HG02763 (cell line): ENCODE measurements around the gene CENPM.
A peak's percentile ranks its signal among the peaks of the same experiment; 100 is the strongest.
"Not testable (repeated sequence)": the region's sequence is repeated elsewhere in the genome, so short reads cannot be mapped to it uniquely, and the experiment has no call there.

Experiments used
- ATAC-seq: cut with Tn5 transposase; IDR thresholded peaks from one replicate; pipeline ENCODE4 v1.9.1; 2021; ENCODE audit warnings: mild to moderate bottlenecking, moderate library complexity; ENCODE audit not compliant: unreplicated experiment

Gene CENPM

DNA sequence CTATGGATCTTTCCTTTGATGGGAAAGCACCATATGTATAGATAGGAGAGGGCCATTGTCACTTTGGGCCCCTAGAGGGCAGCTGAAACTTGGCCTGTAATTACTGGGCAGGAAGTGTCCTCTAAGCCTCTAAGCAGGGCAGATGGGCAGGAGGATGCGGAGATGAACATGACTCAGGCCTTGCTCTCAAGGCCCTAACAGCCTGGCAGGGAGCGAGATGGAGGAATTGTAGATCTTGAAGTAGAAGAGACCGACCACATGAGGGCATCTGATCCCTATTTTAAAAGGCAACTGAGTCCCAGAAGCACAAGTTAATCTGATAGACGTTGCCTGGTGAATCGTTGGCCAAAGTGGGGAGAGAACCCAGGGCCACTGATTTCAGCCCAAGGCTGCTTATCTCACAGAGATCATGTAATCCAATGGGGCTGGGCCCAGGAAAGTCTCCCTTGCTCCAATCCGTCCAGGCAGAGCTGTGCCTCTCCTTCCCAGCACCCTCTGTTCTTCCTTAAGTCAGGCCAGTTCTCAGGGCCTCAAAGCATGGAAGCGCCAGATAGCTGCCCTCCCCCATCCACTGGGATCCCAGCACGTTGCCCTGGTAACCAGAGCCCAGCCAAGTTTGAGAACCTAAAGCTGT lies 19.8 kb upstream of the CENPM start:
- ATAC-seq, result no peak

DNA sequence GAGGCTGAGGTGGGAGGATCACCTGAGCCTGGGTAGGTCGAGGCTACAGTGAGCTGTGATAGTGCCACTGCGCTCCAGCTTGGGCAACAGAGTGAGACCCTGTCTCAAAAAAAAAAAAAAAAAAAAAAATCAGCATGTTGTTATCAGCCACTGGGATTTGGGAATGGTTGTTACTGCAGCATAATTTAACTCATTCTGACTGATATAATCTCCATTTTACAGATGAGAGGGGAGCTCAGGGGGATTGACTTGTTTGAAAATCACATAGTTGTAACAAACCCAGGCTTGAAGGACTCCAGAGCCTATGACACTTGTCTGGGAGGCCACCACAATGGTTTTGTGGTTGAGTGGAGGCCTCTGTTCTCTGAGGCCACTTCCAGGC lies 19.3 kb upstream of the CENPM start:
- no peak for ATAC-seq

DNA sequence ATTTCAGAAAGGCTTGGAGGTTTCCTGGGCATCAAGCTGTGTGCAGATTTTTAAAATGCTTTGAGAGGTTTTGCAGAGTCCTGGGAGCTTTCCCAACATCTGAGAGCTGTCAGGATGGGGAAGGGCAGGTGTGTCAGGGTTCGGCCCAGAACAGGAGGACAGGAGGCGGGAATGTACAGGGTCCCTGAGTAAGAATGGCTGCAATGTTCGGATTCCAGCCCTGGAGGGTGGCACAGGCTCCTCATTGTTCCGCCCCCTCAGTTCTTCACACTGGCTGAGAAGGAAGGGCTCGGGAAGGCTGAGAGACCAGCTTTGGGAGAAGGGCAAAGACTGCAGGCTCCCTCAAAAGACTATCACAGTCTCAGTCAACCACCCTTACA lies 17.1 kb upstream of the CENPM start:
- no peak for ATAC-seq

DNA sequence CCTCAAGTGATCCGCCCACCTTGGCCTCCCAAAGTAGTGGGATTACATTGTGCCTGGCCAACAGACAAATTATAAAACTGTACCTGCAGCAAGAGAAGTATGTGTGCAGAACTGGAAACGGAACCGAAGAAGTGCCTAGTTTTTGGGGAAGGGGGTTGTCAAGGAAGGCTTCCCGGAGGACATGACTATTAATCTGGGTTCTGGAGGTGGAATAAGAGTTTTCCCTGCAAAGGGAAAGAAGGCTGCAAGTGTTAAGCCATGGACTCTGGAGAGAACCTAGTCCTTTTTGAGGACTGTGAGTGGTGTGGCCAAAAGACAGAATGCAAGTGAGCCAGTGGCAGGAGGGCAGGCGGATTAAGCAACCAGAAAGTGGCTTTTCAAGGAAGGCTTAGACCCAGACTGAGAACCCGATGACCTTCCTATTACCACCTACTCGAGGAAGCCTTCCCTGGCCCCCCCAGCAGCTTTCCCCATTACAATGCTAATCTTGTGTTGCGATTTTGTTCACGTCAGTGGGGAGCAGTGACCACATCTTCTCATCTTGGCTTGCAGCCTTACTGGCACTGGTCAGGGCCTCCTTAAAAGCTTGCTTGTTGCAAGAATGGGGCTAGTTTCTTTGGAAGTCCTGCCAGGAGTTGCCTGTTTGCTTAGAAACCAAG lies 16.6 kb upstream of the CENPM start:
- no peak for ATAC-seq

DNA sequence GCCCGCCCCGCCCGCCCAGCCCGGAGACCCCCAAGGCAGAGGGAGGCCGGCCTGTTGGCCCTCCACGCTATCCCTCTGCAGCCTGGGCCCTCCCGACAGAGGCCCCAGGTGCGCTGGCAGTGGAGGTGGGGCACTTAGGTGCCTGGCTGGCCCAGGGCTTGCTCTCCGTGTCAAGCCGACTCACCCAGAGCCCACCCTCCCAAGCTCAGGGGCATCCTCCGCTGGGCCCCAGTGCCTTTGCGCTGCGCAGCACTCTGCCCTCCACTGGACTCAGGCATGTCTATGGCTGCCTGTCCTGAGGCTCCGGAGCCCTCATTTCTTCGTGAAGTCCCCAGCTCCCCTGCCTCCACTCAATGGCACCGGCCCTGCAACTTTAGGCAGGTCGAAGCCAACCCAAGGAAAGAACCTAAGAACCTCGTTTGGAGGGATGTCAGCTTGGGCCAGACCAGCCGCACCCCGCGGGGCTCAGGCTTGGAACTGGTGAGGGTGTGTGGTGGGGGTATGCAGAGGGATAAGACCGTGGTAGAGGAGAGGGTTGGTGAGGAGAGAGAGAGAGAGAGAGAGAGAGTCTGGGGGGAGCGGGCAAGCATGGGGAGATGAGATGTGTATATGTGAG lies 11.1 kb upstream of the CENPM start:
- no peak for ATAC-seq

DNA sequence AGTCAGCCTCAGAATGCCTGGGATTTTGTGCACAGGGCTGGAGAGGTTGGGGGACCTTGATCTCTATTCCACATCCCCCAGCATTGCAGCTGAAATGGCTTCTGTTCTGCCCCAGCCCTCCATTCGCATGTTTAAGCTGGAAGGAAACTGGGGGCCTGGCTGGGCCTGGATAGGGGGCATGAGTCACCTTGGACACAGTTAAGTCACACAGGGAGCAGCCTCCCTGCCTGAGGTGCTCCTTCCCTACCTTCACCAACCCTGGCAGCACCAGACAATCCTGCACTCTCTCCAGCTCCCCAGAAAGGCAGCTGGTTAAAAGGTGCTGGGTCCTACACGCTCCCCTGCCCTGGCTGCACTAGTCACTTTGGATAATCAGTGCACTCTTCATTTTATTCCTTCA lies 5.8 kb upstream of the CENPM start:
- no peak for ATAC-seq

DNA sequence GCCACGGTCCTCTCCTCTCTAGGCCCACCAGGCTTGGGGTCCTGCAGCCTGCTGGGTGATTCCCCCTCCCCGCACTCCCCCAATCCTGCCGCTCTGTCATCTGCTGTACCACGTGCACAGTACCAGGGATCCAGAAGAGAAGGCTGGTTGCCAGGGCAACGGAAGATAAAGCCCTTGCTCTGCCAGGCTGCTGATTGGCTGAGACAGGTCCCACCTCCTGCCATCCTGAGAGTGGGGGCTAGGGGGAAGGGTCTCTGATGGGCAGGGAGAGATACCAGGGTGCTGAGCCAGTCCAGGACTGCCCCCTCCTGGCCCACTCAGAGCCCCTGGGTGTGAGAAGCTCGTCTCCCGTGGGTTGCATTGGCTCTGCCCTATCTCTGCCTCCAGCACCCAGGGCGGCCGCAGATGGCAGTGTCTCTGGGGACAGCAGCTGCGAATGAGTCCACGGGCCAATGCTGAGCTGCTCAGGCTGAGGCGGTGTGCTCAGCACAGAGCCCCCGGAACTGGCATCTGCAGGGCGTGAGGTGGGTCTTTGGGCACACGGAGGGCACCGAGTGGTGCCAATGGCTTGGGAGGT lies 5.0 kb upstream of the CENPM start, which contains the start of gene SMIM45:
Gene SMIM45, plus strand, starts transcription at position 253 of the 577 bp plus-strand sequence.
- ATAC-seq, result no peak

DNA sequence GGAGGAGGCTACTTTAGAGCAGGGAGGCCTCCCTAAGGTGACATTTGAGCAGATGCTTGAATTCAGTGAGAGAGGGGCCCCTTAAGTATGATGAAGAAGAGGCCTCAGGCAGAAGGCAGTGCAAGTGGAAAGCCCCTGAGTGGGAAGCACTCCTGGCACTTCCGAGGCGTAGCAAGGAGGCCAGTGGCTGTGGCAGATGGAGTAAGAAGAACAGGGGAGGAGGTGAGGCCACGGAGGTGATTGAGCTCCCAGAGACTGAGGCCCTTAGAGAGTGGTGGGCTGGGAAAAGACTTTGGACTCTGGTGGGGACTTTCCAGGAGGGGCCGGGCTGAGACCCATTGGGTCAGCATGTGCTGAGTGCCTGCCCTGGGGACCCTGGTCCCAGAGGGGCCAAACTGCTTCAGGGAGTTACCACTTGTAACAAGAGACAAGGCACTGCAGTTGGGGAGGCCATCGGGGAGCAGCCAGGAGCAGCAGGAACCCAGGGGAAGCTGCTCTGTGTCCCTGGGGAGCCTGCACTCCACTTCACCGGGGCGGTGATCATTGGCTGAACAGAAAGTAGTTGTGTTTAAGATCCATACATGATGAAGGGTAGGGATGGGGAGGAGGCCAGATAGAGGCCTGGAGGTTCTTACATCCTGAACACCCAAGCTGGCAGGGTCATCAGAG lies 2.5 kb upstream of the CENPM start:
- ATAC-seq, result no peak

DNA sequence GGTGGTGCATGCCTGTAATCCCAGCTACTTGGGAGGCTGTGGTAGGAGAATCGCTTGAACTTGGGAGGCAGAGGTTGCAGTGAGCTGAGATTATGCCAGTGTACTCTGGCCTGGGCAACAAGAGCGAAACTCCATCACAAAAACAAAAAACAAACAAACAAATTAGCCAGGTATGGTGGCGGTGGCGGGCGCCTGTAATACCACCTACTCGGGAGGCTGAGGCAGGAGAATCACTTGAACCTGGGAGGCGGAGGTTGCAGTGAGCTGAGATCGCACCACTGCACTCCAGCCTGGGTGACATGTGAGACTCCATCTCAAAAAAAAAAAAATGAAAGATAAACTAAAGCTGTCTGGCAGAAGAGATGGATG lies 2.0 kb upstream of the CENPM start:
- ATAC-seq, result not testable (repeated sequence)

DNA sequence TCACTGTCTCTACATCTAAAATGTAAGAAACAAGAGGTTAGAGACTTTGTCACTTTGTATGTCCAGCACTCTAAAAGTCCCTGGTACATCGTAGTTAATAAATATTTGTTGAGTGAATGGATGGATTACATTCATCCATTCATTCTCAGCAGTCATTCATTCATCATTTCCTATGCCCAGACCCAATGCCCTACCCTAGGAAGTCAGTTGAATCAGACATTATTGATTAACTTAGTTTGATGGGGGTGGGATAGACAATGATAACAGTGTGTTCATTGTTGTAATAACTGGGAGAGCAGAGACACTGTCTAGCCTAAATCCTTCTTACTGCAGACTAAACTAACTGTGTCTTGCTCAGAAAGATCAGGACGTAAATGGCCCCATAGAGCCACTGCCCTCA lies 1.2 kb upstream of the CENPM start:
- ATAC-seq, result no peak

DNA sequence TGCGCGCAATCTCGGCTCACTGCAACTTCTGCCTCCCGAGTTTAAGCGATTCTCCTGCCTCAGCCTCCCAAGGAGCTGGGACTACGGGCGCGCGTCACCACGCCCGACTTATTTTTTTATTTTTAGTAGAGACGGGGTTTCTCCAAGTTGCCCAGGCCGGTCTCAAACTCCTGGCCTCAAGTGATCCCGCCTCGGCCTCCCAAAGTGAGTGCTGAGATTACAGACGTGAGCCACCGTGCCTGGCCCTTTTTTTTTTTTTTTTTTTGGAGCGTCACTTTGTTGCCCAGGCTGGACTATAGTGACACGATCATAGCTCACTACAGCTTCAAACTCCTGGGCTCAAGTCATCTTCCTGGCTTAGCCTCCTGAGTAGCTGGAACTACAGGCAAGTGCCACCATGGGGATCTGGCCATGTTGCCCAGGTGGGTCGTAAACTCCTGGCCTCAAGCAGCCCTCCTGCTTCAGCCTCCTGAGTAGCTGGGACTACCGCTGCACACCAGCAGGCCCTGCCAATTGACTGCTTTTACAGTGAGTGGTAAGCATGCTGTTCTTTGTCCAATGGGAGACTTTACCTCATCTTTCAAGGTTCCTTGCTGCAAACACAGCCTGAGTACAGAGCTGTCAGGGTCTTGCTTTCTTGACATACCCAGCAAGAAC lies 600 bp upstream of the CENPM start:
- ATAC-seq, result no peak

DNA sequence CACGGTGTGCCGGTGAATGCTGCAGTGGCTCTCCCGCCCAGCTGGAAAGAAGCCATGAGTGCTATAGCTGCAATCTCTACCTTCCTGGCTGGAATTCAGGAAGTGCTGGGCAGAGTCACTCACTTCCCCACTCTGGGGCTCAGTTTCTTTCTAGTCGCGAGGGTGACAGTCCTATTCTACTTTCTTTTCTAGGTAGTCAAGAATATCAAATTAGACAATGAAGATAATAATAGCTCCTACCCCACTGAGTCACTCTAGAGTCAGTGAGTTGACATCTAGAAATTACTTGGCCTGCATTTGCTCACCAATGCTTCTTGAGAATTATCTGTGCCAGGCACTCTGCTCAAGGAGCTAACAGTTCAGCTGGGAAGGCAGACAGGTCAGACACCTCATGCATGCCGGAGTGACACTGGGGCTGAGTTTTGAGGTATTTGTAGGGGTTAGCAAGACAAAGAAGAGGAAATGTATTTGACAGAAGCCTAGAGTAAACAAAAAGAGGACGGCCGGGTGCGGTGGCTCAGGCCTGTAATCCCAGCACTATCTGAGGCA lies 3.2 kb downstream of the CENPM start:
- no peak for ATAC-seq

DNA sequence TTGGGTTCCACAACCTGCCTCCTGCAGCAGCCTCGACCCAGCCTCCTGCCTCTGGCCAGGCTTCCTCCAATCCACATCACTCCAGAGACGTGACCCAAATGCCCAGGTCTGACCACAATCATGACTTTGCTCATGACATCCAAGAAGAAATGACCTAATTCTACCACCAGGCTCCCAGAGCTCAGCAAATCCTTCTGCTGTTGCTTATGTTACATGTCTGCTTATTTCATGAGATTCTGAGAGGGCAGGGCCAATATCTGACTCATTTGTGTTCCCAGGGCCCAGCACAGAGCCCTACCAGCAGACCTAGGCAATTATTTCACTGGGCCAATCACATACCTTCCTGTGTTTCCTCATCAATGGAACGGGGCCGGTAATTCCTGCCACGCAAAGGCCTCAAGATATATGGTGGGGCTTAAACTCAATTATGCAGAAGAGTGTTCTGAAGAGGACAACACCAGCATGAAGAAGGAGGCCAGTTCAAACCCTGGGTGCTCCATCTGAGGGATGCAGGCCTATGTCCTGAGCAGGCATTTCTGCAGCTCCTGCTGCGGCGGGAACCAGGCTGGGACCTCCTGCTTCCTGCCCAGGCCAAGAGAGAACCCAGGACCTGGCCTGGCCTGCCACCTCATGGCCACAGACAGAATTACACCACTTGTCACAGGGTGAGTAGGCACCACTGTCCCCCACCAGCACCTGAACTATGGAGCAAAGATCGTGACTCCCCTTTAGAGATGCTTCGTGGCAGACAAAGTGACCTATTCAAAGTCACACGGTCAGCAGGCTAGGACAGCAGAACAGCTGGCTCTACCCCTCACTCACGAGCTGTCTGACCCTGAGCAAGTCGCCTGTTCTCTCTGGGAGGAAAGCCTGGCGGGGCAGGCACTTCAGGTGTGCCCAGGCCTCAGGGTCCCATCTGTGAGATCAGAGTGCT lies 5.9 kb downstream of the CENPM start:
- ATAC-seq, result peak; percentile 29

DNA sequence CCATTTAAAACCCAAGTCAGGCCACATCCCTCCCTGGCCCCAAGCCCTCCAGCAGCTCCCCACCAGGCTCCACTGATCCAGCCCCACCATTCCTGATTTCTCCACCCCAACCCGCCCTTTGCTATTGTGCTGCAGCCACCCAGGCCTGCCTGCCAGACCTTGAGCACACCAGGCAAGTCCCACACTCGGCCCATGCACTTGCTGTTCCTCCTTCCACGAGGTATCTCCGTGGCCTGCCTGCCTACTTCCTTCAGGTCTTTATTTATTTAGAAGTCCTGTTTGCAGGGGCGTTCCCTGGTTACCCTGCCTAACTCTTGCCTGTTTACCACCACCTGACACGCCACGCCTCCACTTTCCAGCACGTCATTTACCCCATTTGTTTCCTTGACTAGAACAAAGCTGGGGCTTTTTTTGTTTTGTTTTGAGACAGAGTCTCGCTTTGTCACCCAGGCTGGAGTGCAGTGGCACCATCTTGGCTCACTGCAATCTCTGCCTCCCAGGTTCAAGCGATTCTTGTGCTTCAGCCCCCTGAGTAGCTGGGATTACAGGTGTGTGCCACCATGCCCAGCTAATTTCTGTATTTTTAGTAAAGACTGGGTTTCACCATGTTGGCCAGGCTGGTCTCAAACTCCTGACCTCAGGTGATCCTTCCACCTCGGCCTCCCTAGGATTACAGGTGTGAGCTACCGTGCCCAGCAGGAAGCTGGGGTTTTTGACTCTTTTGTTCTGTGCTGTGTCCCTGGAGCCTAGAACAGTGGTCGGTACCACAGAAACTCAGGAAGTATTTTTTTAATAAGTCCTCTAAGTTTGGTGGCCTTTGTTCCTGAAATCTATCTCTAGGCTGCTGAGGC lies 6.7 kb downstream of the CENPM start:
- peak; percentile 57 for ATAC-seq

DNA sequence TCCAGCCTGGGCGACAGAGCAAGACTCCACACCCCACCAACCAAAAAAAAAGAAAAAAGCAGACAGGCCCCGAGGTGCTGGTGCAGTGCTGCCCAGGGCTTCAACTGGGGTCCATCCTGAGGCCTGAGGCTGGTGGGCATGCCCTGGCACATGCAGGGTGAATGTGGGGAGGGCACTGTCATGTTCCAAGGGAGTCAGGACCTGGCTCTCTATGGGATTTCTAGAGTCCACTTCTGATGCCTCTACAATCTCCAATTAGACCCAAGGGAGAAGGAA lies 10.1 kb downstream of the CENPM start:
- no peak for ATAC-seq

DNA sequence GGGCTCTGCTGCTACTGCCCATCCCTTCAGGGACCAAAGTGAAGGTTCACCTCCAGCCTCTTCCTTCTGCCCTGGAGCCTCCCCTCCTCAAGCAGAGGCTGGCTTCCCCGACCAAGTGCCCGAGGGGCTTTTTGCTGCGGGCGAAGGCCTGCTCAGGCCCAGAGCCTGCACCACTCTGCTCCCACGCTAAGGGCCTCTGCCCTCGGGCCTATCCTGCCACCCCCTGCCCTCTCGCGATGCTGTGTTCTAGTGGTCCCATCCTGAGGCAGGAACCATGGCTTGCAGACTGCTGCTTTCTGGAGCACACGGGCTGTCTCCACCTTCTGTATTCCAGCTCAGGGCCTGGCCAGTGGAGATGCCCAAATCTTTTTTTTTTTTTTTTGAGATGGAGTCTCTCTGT lies 11.4 kb downstream of the CENPM start:
- no peak for ATAC-seq

DNA sequence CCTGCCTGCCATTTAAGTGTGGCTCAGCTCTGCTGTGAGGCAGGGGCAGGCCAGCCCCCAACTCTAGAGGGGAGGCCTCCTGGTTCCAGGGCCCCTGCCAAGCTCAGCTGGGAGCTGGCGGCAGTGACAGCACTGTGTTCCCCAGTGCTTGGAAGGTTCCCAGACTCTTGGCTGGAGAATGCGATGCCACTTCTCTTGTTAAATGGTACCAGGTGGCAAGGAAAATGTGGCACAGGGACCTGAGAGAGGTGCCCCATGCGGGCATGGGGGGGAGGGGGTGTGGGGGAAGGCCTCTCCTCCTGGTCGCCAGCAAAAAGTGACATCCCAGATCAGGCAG lies 12.0 kb downstream of the CENPM start:
- no peak for ATAC-seq

DNA sequence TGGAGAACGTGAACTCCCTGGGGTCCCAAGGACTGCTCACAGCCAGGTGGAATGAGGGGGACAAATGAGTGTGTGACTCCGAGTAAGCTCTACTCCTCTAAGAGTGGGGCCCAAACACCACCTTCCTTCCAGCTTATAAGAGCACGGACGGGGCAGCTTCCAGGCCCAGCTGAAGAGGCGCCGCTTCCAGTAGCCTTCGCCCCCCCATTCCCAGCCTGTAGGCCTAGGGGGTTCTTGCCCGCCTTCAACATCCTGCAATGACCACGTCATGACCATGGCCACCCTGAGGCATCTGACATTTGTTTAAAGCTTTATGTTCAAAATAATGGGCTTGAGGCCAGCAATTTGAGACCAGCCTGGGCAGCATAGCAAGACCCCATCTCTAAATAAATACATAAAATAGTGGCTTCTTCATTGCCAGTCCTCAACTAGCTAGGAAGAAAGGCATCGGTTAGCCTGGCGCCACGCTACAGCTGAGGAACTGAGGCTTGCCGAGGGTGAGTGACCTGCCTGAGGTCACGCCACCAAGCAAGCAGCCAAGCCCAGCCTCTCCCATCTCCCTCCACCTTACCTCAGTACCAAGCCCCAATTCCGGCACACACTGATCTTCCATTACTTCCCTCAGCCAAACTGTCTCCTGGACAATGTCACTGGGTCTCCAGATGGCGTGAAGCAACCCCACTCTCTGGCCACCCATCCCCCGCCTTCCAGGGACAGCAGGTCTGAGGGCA lies 12.5 kb downstream of the CENPM start:
- ATAC-seq, result no peak
